BE2C (cell line): ENCODE results near the gene F10.
A peak's percentile ranks its signal among the peaks of the same experiment; 100 is the strongest.
"Not testable (repeated sequence)": the region's sequence is repeated elsewhere in the genome, so short reads cannot be mapped to it uniquely, and the experiment has no call there.

Experiments
- DNase-seq: peaks from one replicate; pipeline ENCODE4 v3.0.0-alpha.2; 2020
- H3K27me3 ChIP-seq: fragments of 250-450 bp; sonication (Bioruptor Pico); 2 replicates; pipeline ENCODE4 v1.5.1; 2020; ENCODE audit warnings: mild to moderate bottlenecking
- H3K36me3 ChIP-seq: fragments of 250-450 bp; sonication (Bioruptor Pico); 2 replicates; pipeline ENCODE4 v1.5.1; 2020; ENCODE audit warnings: mild to moderate bottlenecking
- H3K4me1 ChIP-seq: fragments of 250-450 bp; sonication (Bioruptor Pico); 2 replicates; pipeline ENCODE4 v1.5.1; 2020
- H3K4me3 ChIP-seq: 2 replicates; pipeline ENCODE4 v1.5.1; 2011; ENCODE audit warnings: low read depth, low read length
- H3K9me3 ChIP-seq: fragments of 250-450 bp; sonication (Bioruptor Pico); 2 replicates; pipeline ENCODE4 v1.5.1; 2020
- TF ChIP-seq, protein P1 (sequence below): IDR thresholded peaks from 2 replicates; pipeline ENCODE4 v1.5.1; 2012; ENCODE audit warnings: mild to moderate bottlenecking, low read depth, low read length

The F10 gene

DNA sequence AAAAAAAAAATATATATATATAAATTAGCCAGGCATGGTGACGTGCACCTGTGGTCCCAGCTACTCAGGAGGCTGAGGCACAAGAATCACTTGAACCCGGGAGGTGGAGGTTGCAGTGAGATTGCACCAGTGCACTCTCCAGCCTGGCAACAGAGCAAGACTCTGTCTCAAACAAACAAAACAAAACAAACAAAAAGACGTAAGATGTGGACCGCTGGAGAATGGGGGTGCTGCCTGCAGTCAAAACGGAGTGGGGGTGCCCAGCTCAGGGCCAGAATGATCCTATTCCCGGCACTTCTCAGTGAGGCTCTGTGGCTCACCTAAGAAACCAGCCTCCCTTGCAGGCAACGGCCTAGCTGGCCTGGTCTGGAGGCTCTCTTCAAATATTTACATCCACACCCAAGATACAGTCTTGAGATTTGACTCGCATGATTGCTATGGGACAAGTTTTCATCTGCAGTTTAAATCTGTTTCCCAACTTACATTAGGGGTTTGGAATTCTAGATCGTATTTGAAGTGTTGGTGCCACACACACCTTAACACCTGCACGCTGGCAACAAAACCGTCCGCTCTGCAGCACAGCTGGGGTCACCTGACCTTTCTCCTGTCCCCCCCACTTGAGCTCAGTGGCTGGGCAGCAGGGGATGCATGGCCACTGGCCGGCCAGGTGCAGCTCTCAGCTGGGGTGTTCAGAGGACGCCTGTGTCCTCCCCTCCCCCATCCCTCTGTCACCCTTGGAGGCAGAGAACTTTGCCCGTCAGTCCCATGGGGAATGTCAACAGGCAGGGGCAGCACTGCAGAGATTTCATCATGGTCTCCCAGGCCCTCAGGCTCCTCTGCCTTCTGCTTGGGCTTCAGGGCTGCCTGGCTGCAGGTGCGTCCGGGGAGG lies 17.3 kb upstream of the F10 start, which contains the start of gene F7:
Gene F7 (plus strand): TSS at position 760 of the 889 bp plus-strand sequence. CDS start 51 bp downstream, at position 811.
- H3K27me3 ChIP-seq = peaks cover 11% of the 10 kb centered on the region
- DNase-seq = peak; percentile 62
- peaks cover under 1% of the 10 kb centered on the region; the same call in 1 of the 2 replicates for H3K9me3 ChIP-seq
- no peaks in the 10 kb centered on the region; the same call in 1 of the 2 replicates for H3K4me1 ChIP-seq
- TF ChIP-seq, protein P1, sequence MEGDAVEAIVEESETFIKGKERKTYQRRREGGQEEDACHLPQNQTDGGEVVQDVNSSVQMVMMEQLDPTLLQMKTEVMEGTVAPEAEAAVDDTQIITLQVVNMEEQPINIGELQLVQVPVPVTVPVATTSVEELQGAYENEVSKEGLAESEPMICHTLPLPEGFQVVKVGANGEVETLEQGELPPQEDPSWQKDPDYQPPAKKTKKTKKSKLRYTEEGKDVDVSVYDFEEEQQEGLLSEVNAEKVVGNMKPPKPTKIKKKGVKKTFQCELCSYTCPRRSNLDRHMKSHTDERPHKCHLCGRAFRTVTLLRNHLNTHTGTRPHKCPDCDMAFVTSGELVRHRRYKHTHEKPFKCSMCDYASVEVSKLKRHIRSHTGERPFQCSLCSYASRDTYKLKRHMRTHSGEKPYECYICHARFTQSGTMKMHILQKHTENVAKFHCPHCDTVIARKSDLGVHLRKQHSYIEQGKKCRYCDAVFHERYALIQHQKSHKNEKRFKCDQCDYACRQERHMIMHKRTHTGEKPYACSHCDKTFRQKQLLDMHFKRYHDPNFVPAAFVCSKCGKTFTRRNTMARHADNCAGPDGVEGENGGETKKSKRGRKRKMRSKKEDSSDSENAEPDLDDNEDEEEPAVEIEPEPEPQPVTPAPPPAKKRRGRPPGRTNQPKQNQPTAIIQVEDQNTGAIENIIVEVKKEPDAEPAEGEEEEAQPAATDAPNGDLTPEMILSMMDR = no peak
- no peaks in the 10 kb centered on the region for H3K36me3 ChIP-seq
- no peak within 1 kb of the TSS for H3K4me3 ChIP-seq

DNA sequence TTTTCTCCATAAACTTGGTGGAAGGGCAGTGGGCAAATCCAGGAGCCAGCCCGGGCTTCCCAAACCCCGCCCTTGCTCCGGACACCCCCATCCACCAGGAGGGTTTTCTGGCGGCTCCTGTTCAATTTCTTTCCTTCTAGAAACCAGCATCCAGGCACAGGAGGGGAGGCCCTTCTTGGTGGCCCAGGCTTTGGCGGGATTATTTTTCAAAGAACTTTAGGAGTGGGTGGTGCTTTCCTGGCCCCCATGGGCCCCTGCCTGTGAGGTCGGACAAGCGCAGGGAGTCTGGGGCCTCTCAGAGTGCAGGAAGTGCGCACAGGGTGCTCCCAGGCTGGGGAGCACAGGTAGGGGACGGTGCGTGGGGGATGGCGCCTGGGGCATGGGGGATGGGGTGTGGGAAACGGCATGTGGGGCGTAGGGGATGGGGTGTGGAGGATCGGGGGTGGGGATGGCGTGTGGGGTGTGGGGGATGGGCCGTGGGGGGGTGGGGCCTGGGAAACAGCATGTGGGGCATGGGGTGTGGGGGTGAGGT lies 16.6 kb upstream of the F10 start:
- TF ChIP-seq, protein P1 = no peak
- no peaks in the 10 kb centered on the region for H3K36me3 ChIP-seq
- no peak overlapping the region for H3K4me3 ChIP-seq
- no peaks in the 10 kb centered on the region; the same call in 1 of the 2 replicates for H3K4me1 ChIP-seq
- peaks cover 7% of the 10 kb centered on the region for H3K9me3 ChIP-seq
- H3K27me3 ChIP-seq = peaks cover 18% of the 10 kb centered on the region
- no peak for DNase-seq

DNA sequence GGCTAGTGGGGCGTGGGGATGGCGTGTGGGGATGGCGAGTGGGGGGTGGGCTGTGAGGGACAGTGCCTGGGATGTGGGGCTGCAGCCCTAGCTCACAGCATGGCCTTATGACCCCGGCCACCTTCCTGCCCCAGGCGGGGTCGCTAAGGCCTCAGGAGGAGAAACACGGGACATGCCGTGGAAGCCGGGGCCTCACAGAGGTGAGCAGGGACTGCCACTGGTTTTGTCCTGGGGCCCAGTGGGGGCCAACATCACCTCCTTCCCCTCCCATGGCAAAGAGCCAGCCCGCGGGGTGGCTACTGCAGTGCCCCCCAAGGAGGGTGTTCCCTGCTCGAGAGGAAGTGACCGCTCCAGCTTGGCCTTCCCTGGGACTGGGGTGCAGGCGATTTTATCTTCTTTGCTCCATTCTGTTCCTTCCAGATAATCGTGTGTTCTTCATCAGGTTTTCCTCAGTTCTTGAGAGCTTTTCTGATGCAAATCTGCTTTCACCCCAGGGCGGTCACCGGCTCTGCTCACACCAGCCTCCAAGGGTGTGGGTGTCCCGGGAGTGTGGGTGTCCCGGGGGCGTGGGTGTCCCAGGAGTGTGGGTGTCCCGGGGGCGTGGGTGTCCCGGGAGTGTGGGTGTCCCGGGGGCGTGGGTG lies 15.8 kb upstream of the F10 start:
- no peaks in the 10 kb centered on the region for H3K36me3 ChIP-seq
- H3K4me1 ChIP-seq = no peaks in the 10 kb centered on the region; the same call in 1 of the 2 replicates
- H3K4me3 ChIP-seq = no peak overlapping the region
- peaks cover 7% of the 10 kb centered on the region for H3K9me3 ChIP-seq
- peaks cover 20% of the 10 kb centered on the region for H3K27me3 ChIP-seq
- no peak for DNase-seq
- TF ChIP-seq, protein P1 = no peak

DNA sequence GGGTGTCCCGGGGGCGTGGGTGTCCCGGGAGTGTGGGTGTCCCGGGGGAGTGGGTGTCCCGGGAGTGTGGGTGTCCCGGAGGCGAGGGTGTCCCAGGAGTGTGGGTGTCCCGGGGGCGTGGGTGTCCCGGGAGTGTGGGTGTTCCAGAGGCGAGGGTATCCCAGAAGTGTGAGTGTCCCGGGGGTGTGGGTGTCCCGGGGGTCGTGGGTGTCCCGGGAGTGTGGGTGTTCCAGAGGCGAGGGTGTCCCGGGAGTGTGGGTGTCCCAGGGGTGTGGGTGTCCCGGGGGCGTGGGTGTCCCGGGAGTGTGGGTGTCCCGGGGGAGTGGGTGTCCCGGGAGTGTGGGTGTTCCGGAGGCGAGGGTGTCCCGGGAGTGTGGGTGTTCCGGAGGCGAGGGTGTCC lies 14.1 kb upstream of the F10 start:
- not testable (repeated sequence) for H3K4me1 ChIP-seq, H3K36me3 ChIP-seq, H3K9me3 ChIP-seq, H3K4me3 ChIP-seq
- DNase-seq = peak; percentile 1
- H3K27me3 ChIP-seq = peaks cover 20% of the 10 kb centered on the region

DNA sequence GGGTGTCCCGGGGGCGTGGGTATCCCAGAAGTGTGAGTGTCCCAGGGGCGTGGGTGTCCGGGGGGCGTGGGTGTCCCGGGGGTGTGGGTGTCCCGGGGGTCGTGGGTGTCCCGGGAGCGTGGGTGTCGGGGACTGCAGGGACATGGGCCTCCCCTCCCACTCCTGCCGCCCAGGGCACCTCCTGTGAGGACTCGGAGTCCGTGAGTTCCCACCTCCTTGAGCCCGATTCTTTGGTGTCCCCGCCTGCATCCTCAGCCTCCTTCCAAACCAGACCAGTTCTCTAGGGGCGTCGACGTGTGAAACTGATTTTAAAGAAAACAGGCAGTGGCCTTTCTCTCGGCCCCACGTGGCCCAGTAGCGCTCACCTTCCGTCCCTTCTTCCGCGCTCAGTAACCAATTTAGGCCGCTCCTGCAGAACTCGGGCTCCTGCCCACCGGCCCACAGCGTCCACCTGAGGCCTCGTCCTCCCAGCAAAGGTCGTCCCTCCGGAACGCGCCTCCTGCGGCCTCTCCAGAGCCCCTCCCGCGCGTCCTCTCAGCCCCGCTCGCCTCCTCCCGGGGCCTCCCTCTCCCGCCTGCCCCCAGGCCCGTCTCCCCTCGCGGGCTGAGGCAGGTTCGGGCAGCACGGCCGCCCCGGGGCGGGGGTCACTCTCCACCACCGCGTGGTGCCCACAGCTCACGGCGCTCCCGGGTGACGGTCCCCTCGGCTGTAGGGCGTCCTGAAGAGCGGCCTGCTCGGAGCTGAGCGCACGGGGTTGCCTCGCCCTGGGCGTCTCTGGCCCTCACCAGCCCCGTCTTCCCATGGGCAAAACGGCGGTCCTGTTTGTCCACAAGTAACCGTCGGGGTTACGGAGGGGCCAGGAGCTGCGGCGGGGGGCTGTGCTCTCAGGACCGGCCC lies 13.2 kb upstream of the F10 start:
- H3K36me3 ChIP-seq = no peaks in the 10 kb centered on the region
- peaks cover 20% of the 10 kb centered on the region for H3K27me3 ChIP-seq
- TF ChIP-seq, protein P1 = no peak
- DNase-seq = peak; percentile 8
- H3K4me1 ChIP-seq = no peaks in the 10 kb centered on the region; the same call in 1 of the 2 replicates
- peaks cover 7% of the 10 kb centered on the region for H3K9me3 ChIP-seq
- no peak overlapping the region for H3K4me3 ChIP-seq
